Thyroid gland (tissue), 4 donors: ENCODE results near the gene WFIKKN2. TPM values are rescaled to one million over a fixed set of nuclear protein-coding genes. Genes with fewer than 3 reads are reported as not detected.
"Not testable (repeated sequence)": the region's sequence is repeated elsewhere in the genome, so short reads cannot be mapped to it uniquely, and the experiment has no call there.

Source experiments
- DNase-seq, 2 donors: peaks; one replicate each; pipeline ENCODE4 v3.0.0-alpha.2; 2019
- H3K27ac ChIP-seq, 3 donors: fragments of 200-600 bp; sonication (generic); 1 replicate in 2 of 3; 2 replicates in 1 of 3; pipeline ENCODE4 v1.5.1; 2016 to 2019; ENCODE audit warnings: mild to moderate bottlenecking in 1 of 3, moderate library complexity in 1 of 3
- H3K27me3 ChIP-seq: fragments of 200-600 bp; sonication (generic); one replicate; pipeline ENCODE4 v1.5.1; 2019
- H3K36me3 ChIP-seq, 2 donors: fragments of 200-600 bp; sonication (generic); one replicate each; pipeline ENCODE4 v1.5.1; 2016 to 2019
- H3K4me1 ChIP-seq, 2 donors: fragments of 200-600 bp; sonication (generic); one replicate each; pipeline ENCODE4 v1.5.1; 2017 to 2019
- H3K4me3 ChIP-seq, 3 donors: fragments of 200-600 bp; sonication (generic); replicated peaks in 1 of 3; 1 replicate in 2 of 3; 2 replicates in 1 of 3; pipeline ENCODE4 v1.5.1; 2016; ENCODE audit warnings: mild to moderate bottlenecking in 1 of 3
- H3K9me3 ChIP-seq: fragments of 200-600 bp; sonication (generic); one replicate; pipeline ENCODE4 v1.5.1; 2017
- POLR2A ChIP-seq, 2 donors: fragments of 450-650 bp; IDR thresholded peaks; one replicate each; pipeline ENCODE4 v1.6.1; 2017; ENCODE audit warnings: antibody characterized with exemption in 2 of 2, mild to moderate bottlenecking in 2 of 2, moderate library complexity in 1 of 2
- WGBS, 2 donors: methylation state at CpG; one replicate each; pipeline ENCODE4 v1.1.5; 2017; 5-methylcytosine and 5-hydroxymethylcytosine counted together
- intact Hi-C: fragments of 100-400 bp; cut with DNase I; formaldehyde crosslinking; loops from one replicate; pipeline ENCODE4 v1.15.1; 2023
- total RNA-seq, 4 donors: library from RNA; depleted of rRNA; stranded (reverse); fragments of >200 nt; gene quantifications; one replicate each; pipeline ENCODE4 v1.2.3, GENCODE V29; 2016
- TF ChIP-seq, protein P1 (sequence below), 6 experiments: fragments of 200-600 bp in 3 of 6; fragments of 450-650 bp in 3 of 6; sonication (generic) in 3 of 6; IDR thresholded peaks; one replicate each; pipeline ENCODE4 v1.5.1; 2016 to 2019; ENCODE audit warnings: antibody characterized with exemption in 6 of 6, mild to moderate bottlenecking in 2 of 6, inconsistent platforms in 1 of 6, moderate library complexity in 1 of 6

WFIKKN2 gene
- total RNA-seq, 4 donors from 2014 or later = 0.11 TPM; not detected in 3

DNA sequence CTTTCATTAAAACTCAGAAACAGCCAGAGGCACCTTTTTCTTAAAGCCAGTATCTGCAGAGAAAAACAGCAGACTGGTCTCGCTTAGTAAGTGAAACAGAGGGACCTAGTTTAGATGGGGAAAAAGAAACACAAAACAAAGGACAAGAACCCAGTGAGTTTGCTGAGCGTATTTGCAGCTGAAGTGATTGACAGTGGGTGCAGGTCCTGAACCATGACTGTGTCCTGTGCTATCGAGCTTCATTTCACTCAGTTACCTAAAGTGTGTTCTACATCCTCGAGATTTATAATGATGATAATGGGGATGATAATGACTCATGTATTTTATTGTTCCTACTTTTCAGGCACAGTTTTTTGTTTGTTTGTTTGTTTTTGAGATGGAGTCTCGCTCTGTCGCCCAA, 31.7 kb upstream of the WFIKKN2 start:
- no peak for DNase-seq
- 79 to 87% methylated on average over 6 of the region's 6 CpGs for WGBS, 2 donors
- intact Hi-C loops = no loop called here
- H3K9me3 ChIP-seq = no peaks in the 10 kb centered on the region
- H3K27ac ChIP-seq = no peak overlapping the region
- H3K27me3 ChIP-seq = no peaks in the 10 kb centered on the region
- TF ChIP-seq, protein P1, sequence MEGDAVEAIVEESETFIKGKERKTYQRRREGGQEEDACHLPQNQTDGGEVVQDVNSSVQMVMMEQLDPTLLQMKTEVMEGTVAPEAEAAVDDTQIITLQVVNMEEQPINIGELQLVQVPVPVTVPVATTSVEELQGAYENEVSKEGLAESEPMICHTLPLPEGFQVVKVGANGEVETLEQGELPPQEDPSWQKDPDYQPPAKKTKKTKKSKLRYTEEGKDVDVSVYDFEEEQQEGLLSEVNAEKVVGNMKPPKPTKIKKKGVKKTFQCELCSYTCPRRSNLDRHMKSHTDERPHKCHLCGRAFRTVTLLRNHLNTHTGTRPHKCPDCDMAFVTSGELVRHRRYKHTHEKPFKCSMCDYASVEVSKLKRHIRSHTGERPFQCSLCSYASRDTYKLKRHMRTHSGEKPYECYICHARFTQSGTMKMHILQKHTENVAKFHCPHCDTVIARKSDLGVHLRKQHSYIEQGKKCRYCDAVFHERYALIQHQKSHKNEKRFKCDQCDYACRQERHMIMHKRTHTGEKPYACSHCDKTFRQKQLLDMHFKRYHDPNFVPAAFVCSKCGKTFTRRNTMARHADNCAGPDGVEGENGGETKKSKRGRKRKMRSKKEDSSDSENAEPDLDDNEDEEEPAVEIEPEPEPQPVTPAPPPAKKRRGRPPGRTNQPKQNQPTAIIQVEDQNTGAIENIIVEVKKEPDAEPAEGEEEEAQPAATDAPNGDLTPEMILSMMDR (IDR thresholded peaks at IDR 0.05) = no peak
- TF ChIP-seq POLR2A (IDR thresholded peaks at IDR 0.05) = no peak
- H3K4me1 ChIP-seq = peaks cover 0 to 8% of the 10 kb centered on the region in 2 donors
- no peak overlapping the region for H3K4me3 ChIP-seq
- no peaks in the 10 kb centered on the region for H3K36me3 ChIP-seq

DNA sequence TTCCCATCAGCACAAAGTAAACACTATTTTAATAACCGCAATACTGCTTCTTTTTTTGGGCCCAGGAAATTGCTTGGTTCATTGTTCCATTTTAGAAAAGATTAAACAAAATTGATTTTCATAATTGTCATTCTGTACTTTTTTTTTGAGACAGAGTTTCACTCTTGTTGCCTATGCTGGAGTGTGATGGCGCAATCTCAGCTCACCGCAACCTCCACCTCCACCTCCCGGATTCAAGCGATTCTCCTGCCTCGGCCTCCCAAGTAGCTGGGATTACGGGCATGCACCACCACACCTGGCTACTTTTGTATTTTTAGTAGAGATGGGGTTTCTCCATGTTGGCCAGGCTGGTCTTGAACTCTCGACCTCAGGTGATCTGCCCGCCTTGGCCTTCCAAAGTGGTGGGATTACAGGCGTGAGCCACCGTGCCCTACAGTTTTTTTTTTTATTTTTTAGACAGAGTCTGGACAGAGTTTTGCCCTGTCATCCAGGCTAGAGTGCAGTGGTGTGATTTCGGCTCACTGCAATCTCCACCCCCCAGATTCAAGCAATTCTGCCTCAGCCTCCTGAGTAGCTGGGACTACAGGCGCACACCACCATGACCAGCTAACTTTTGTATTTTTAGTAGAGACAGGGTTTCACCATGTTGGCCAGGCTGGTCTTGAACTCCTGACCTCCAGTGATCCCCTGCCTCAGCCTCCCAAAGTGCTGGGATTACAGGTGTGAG, 30.5 kb upstream of the WFIKKN2 start:
- intact Hi-C loops, H3K36me3 ChIP-seq, H3K9me3 ChIP-seq, H3K27ac ChIP-seq, H3K4me3 ChIP-seq, H3K27me3 ChIP-seq, H3K4me1 ChIP-seq, DNase-seq: not testable (repeated sequence)
- 97% methylated on average over 13 of the region's 13 CpGs for WGBS, 2 donors

DNA sequence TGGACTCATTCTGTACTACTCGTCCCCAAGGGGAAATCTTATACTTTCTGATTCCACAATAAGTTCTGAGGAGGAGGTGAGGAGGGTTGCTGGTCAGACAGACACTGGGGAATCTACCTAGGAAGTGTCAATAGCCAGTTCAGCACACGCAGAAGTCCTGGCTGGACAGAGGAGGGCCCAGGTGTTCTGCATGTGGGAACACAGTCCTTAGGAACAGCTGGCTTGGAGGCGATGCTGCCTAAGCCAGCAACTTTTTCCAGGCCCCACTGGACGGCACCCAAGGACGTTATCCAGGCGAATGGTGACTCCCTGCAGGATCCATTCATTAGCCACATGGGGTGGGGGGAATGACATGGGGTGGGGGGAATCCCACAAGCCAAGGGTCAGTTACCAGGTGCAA, 29.9 kb upstream of the WFIKKN2 start:
- DNase-seq = no peak
- Histone ChIP-seq H3K4me1 (peaks cover 0 to 8% of the 10 kb centered on the region in 2 donors), H3K27me3 (no peaks in the 10 kb centered on the region), H3K27ac (peak overlapping the region in 1 of 3 donors; percentile 23), H3K36me3 (no peaks in the 10 kb centered on the region), H3K4me3 (no peak overlapping the region), H3K9me3 (no peaks in the 10 kb centered on the region)
- no peak for TF ChIP-seq POLR2A (IDR thresholded peaks at IDR 0.05)
- TF ChIP-seq, protein P1 (IDR thresholded peaks at IDR 0.05) = no peak
- intact Hi-C loops = no loop called here
- WGBS, 2 donors = 86 to 88% methylated on average over 1 to 6 of the region's 6 CpGs

DNA sequence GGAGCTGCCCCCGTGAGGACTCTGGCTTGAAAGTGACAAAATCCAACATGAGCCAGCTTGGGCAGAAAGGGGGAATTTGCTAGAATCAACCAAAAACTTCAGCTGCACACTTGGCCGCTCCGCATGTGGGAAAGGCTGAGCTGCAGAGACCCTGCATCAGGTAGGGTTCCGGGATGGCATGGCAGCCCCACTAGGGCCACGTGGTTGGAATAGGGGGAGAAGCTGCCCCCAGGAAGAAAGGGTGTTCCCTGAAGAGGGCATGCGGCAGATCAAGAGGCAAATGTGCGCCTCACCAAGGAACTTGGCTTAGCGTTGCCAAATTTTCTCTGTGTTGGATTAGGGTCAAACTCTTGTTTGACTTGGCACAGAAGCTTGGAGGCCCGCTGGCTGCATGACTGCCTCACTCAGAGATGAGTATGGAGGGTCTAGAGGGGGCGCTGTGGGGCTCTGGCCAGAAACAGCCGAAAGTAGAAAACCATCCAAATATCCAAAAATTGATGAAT, 29.2 kb upstream of the WFIKKN2 start:
- no peaks in the 10 kb centered on the region for H3K36me3 ChIP-seq
- no peaks in the 10 kb centered on the region for H3K27me3 ChIP-seq
- 52 to 72% methylated on average over 11 of the region's 11 CpGs for WGBS, 2 donors
- peaks cover 0 to 8% of the 10 kb centered on the region in 2 donors for H3K4me1 ChIP-seq
- DNase-seq = no peak
- H3K4me3 ChIP-seq = no peak overlapping the region
- H3K27ac ChIP-seq = peak overlapping the region in 2 of 3 donors; percentile 17 to 23
- no peak for TF ChIP-seq POLR2A (IDR thresholded peaks at IDR 0.05)
- TF ChIP-seq, protein P1 (IDR thresholded peaks at IDR 0.05) = peak in 1 of 6 experiments; percentile 24
- intact Hi-C loops = no loop called here
- H3K9me3 ChIP-seq = no peaks in the 10 kb centered on the region

DNA sequence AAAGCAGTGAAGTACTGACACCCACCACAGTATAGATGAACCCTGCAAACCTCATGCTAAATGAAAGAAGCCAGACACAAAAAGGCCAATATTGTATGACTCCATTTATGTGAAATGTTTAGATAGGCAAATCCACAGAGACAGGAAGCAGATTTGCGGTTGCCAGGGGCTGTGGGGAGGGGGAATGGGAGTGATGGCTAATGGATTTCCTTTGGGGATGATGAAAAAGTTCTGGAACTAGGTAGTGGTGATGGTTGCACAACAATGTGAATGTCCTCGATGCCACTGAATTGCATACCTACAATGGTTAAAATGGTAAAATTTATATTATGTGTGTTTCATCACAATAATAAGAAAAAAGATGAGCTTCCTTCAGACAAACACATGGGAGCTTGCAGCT, 28.4 kb upstream of the WFIKKN2 start:
- Histone ChIP-seq H3K4me3 (no peak overlapping the region), H3K27ac (no peak overlapping the region), H3K4me1 (peaks cover 0 to 8% of the 10 kb centered on the region in 2 donors), H3K9me3 (no peaks in the 10 kb centered on the region), H3K27me3 (no peaks in the 10 kb centered on the region), H3K36me3 (no peaks in the 10 kb centered on the region)
- DNase-seq = no peak
- TF ChIP-seq, protein P1 (IDR thresholded peaks at IDR 0.05) = no peak
- TF ChIP-seq POLR2A (IDR thresholded peaks at IDR 0.05) = no peak
- WGBS, 2 donors = 69 to 75% methylated on average over 2 of the region's 2 CpGs
- intact Hi-C loops = no loop called here
